Activated CD4-positive, alpha-beta T cell treated with anti-CD3 and anti-CD28 coated beads for 24 hours (primary cell): ENCODE results near the gene TRERF1.
"Not testable (repeated sequence)": the region's sequence is repeated elsewhere in the genome, so short reads cannot be mapped to it uniquely, and the experiment has no call there.

ENCODE experiments used
- DNase-seq, 2 donors: peaks; one replicate each; pipeline ENCODE4 v3.0.0-alpha.2; 2020; ENCODE audit warnings: low read depth in 2 of 2

TRERF1 gene, protein sequence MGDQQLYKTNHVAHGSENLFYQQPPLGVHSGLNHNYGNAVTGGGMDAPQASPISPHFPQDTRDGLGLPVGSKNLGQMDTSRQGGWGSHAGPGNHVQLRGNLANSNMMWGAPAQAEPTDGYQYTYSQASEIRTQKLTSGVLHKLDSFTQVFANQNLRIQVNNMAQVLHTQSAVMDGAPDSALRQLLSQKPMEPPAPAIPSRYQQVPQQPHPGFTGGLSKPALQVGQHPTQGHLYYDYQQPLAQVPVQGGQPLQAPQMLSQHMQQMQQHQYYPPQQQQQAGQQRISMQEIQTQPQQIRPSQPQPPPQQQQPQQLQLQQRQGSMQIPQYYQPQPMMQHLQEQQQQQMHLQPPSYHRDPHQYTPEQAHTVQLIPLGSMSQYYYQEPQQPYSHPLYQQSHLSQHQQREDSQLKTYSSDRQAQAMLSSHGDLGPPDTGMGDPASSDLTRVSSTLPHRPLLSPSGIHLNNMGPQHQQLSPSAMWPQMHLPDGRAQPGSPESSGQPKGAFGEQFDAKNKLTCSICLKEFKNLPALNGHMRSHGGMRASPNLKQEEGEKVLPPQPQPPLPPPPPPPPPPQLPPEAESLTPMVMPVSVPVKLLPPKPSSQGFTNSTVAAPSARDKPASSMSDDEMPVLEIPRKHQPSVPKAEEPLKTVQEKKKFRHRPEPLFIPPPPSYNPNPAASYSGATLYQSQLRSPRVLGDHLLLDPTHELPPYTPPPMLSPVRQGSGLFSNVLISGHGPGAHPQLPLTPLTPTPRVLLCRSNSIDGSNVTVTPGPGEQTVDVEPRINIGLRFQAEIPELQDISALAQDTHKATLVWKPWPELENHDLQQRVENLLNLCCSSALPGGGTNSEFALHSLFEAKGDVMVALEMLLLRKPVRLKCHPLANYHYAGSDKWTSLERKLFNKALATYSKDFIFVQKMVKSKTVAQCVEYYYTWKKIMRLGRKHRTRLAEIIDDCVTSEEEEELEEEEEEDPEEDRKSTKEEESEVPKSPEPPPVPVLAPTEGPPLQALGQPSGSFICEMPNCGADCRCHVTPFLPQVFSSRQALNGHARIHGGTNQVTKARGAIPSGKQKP (N-terminal part only)

DNA sequence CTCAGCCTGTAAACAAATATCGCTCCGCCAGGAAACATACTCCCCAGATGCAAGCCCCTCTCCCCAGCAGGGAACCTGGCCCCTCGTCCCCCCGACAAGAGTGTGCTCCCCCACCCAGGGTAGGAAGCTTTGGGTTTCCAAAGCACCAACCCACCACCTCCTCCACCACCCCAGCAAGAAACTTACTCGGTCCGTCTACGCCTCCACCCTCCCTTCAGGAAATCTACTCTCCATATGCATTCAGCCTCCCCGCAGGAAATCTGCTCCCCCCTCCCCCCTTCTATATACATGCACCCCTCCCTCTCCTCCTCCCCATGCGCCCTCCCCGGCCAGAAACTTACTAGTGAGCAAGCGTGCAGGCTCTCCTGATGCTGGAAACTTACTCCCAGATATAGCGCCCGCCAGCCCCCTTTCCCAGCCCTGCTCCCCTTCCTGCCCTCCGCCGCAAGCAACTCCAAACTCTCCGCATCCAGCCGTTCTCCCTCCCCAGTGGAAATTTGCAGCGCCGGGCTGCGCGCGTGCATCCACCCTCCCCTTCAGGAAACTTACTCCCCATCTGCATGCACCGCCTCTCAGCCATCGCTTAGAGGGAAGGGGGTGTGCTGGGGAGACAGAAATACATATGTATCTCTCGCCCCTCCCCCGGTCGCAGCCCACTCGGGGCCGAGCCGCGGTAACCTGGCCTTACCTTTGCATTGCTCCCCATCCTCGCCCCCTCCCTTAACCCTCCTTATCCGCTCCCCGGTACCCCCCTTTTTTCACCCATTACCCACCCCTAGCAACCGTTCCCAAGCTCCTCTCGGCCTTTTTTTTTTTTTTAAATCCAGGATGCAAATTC is at the start of gene TRERF1:
TSS of gene TRERF1 (minus strand) at position 594 of the 838 bp plus-strand sequence. CDS start 182,336 bp downstream, outside the sequence.
- DNase-seq = no peak

DNA sequence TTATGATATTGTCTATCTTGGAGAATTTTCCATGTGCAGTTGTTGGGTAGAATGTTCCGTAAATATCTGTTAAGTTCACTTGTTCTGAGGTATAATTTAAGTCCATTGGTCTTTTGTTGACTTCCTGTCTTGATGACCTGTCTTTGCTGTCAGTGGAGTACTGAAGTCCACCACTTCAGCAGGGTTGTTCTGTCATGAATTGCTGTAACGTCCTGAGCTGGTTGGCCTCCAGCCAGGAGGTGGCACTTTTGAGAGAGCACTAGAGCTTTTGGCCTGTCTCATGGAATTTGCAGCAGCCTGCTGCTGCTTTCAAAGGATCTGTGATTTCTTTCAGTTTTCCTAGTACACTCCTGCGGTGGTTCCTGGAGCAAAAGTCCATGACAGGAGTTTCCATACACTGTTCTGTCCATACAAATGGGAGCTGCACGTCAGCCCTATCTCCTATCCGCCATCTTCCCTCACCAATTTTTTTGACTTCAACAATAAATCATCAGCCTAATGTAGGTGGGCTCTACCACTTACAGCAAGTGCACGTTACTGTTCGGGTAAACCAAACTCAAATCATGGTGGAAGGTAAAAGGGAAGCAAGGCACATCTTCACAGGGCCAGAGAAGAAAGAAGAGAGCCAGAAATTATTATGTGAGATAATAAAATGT is 46.9 kb upstream of the TRERF1 start:
- no peak for DNase-seq

DNA sequence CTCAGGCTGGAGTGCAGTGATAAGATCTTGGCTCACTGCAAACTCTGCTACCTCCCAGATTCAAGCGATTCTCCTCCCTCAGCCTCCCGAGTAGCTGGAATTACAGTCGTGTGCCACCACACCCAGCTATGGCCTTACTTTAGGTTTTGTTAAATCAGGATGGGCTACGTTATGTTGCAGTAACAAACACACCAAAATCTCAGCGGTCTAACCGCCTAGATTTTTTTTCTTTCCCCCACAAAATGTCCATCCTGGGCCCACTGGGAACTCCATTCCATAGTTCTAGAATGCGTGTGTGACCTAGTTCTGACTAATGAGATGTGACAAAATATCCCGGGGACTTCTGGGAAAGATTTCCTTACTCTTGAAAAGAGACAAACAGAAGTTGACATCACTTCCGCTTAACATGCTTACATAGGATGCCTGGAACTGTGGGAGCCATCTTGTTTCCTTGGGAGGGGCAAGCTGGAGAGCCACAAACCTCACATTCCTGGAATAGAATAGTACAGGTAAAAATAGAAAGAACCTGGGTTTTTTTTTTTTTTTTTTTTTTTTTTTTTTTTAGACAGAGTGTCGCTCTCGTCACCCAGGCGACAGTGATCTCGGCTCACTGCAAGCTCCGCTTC is 42.3 kb upstream of the TRERF1 start:
- no peak for DNase-seq

DNA sequence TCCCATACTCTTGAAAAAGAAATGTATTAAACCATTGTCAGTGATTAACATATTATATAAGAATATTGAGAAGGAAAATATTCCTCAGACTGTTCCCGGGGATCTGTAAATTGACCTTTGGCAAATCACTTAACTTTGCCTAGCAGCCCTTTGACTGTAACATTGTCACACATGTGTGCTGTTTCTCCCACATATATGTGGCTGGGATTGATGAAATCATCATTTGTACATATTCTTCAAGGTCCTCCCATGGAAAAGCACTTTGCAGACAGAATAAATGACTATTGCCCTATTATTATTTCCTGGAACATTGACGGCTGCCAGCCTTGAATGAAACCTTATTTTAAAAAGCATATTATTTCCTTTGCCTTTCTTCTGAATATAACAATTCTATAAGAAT is 36.4 kb upstream of the TRERF1 start:
- DNase-seq = no peak

DNA sequence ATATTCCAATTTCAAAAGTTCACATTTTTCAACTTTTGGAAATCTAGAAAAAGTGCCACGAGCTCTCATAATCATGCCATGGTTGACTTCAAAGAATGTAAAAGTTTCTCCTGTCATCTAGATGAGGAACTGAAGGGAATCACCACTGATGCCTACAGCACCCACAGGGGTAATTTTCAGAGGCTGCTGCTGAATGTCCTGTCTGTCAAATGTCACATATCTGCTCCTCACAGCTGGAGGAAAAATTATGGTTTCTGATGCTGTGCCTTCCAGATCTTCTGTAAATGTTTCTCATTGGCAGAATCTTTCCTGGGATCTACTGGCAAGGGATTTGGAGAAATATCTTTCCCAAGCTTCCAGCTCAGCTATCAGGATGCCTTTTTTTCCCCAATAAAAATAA is 32.5 kb upstream of the TRERF1 start:
- DNase-seq = no peak

DNA sequence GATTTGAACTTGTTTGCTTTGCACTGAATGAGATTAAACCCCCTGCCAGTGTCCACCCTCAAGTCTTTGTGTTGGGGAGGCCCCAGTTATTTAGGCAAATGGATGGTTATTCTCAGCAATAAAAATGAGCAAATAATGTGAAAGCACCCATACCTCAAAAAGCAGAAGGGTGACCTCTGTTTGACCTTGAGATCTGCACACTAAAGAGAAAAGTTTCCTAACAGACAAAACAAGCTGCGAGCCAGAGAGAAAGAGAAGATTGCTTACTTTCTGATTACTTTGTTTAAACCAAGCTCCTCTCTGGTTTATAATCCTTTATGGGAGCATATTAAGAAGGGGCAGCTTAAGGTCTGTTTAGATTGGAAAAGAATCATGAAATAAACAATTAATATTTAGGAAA is 30.4 kb upstream of the TRERF1 start:
- no peak for DNase-seq

DNA sequence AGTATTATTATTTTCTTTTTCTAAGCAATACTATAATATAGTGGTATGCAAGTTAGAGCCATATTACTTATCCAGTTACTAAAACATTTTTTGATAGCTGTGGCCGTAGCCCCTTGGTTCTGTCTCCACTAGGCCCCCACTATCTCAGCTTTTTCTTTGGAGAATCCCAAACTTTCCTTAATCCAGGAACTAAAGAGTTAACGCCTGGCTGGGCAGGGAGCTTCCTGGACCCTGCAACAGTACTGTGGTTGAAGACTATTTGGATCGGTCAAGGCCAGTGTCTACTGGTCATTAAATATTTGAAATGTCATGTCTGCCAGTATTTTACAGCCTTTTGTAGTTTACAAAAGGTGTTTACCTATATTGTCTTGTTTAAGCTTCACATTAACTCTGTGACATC is 20.0 kb upstream of the TRERF1 start:
- DNase-seq = no peak

DNA sequence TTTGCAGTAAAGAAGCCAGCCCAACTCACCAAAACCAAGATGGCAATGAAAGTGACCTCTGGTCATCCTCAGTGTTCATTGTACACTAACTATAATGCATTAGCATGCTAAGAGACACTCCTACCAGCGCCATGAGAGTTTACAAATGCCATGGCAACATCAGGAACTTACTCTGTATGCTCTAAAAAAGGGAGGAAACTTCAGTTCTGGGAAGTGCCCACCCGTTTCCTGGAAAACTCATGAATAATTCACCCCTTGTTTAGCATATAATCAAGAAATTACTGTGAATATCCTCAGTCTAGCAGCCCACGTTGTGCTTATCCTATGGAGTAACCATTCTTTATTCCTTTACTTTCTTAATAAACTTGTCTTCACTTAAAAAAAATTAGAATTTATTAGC is 19.4 kb upstream of the TRERF1 start:
- no peak for DNase-seq

DNA sequence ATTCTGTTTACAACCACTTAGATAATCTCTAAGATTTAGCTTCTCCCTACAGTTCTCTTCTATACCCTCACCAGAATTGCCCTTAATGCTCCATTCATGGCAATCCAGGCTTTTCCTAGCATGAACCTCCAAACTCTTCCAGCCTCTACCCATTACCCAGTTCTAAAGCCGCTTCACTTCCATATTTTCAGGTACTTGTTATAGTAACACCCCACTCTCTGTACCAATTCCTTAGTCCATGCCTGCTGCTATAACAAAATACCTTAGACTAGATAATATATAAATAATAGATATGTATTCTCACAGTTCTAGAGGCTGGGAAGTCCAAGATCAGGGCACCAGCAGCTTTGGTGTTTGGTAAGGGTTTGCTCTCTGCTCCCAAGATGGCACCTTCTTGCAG is 16.5 kb upstream of the TRERF1 start:
- DNase-seq = no peak

DNA sequence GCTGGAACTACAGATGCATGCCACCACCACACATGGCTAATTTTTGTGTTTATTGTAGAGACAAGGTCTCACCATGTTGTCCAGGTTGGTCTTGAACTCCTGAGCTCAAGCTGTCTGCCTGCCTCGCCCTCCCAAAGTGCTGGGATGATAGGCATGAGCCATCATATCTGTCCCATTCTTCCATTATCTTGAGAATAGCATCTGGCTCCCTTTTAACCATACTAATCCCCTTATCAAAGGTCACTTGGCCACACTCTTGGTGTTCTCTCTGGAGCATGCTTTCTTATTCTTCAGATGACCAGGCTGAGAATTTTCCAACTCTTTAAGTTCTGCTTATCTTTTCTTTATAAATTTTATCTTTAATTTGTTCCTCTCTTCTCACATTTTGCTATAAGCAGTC is 15.9 kb upstream of the TRERF1 start:
- DNase-seq = no peak

DNA sequence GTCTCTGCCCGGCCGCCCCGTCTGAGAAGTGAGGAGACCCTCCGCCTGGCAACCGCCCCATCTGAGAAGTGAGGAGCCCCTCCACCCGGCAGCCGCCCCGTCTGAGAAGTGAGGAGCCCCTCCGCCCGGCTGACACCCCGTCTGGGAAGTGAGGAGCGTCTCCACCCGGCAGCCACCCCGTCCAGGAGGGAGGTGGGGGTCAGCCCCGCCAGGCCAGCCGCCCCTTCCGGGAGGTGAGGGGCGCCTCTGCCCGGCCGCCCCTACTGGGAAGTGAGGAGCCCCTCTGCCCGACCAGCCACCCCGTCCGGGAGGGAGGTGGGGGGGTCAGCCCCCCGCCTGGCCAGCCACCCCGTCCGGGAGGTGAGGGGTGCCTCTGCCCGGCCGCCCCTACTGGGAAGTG is 14.7 kb upstream of the TRERF1 start:
- DNase-seq = not testable (repeated sequence)

DNA sequence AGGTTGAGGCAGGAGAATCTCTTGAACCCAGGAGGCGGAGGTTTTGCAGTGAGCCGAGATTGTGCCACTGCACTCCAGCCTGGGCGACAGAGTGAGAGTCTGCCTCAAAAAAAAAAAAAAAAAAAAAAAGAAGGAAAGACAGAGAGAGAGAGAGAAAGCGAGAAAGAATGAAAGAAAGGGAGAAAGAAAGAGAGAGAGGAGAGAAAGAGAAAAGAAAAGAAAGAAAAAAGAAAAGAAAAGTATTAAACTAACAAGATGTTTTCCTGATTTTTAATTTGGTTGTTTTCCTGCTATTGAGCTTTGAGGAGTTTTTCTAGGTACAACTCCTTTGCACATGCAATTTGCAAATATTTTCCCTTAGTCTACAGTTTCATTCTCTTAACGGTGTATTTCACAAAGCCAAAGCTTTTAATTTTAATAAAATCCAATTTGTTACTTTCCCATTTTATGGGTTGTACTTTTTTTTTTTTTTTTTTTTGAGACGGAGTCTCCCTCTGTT is 10.8 kb upstream of the TRERF1 start:
- DNase-seq = no peak

DNA sequence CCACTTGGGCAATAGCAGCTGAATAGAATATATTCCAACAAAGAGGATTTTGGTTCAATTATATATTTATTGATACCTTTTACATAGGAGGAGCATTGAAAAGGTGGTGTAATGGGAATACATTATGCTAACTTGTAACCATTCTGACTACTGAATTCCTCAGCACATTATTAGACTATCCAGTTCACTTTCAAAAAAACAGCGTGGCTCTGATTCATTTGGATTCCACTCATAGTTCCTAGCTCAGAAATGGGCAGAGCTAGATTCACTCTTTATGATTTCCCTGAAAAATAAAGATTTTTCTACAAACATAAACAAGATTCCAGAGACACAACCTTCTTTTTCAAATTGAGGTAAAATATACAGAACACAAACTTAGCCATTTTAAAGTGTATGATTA is 9.2 kb upstream of the TRERF1 start:
- DNase-seq = no peak

DNA sequence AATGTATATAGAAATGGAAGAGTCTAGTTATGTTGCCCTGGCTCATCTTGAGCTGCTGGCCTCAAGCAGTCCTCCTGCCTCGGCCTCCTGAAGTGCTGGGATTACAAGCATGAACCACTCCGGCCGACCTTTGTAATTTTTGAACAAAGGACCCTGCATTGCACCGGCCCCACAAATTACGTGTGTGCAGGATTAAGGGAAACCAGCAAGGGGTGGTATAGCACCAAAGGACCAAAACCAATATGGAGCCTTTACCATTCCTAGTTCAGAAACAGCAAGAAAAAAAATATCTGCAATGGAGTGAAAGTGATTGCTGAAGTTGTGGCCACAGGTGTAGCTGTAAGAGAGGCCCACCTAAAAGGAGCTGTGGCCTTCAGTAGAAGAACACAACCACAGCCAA is 8.2 kb upstream of the TRERF1 start:
- DNase-seq = no peak

DNA sequence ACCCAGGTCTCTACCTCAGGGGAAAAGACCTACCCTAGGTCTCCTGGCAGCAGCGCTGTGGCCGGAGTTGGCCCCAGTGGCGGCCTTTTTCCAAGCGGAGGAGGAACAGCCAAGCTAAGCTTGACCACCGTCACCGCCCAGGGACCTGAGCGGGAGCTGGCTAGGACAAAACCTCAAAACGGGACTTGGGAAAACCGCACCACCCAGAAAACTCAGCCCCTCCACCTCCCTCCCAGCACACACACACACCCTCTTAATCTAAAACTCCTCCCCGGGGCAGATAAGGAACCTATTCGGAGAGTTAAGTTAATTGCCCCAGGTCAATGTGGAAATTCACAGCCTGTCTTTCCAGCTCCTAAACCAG is 2.7 kb upstream of the TRERF1 start:
- no peak for DNase-seq

DNA sequence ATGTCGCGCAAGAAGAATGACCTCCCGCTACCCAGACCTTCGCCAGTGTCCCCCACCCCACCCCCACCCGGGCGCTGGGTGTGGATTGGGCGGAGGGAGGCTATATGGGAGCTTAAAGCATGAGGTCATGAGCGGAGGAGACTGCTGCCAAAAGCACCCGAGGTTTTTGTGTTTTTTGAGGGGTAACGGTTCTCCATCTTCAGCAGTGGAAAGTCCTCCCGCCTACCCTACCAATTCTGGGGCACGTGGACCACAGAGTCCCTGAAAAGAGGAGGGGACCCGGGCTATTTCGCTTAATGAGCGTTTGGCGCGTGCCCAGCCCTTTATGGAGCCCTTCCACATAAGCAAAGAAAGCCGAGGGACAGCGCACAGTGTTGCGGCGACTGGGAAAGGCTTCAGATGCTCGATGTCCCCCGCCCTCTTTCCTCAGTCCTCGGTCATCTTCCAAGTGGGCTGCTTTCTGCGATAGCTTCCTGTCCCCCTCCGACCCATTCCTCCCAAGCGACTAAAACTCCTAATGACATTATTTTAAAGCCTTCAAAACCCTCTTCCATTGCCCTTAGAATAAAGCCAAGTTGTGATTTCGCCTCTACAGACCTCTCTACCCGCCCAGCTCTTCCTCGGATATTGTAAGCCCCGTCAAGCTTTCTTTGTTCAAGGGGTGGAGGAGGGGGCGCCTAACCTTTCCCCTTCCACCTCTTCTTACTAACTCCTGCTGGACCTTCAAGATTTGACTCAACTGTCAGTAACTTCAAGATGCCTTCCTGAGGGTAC is 2.1 kb upstream of the TRERF1 start:
- no peak for DNase-seq

DNA sequence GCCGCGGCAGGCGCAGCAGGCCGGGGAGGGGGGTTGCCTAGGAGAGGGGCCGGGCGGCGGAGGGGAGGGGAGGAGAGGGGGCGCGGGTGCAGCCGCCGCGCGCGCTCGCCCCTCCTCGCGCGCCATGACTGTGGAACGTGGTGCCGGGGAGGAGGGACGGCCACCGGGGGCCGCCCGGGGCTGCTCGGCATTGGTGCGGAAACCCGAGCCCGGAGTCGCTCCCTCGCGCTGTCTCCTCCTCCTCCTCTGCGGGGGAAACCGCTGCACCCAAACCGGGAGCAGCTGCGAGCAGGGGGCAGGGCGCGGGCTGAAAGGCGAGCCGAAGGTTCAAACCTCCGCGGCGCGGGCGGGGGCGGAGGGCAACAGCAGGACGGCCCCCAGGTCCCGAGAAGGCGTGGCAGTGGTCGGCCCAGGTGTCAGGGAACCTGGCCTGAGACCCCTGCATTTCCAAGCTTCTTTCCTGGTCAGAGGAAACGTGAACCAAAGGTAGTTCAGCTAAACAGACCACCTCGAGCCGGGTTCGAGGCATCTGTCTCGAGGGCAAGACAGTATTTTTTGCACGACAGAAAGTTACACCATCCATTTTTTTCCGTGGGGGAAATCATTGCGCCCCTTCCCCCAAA is 1.4 kb upstream of the TRERF1 start:
- DNase-seq = peak; percentile 65 to 70

DNA sequence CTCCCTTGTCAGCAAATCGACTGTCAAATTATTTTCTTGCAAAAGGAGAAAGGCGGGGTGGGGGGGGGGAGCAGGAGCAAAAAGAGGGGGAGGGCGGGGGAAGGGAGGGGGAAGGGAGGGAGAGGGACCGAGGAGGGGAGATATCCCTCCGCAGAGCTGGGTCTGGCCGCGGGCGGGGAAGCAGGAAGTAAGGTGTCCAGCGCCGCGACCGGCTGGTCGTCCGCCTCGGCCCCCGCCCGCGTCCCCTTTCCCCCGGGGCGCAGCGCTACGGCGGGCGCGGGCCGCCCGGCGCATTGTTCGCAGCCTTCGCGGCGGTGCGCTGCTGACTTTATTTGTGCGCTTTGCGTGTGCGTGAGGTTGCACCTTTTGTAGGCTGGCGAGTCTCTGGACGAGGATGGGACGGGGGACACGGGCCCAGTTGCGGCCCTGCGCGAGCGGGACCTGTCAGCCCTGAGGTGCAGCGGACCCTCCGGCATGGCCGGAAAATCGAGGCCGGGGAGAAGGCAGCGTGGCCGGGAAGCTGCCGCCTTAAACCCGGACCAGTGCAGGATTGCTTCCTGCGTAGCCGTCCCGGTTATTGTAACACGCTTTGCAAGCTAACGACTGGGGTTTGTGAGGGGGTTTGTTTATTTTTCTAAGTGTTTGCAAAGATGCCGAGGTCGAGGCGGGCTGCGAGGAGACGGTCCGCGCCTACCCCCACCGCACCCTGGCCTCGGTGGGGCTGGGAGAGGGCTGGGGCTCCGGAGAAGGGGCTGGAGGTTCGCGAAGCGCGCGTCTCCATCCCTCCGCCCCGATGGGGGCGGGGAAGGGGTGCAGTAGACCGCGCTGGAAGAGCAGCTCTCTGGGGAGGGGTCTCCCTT is 675 bp upstream of the TRERF1 start:
- DNase-seq = peak in 1 of 2 donors; percentile 43
